ENCODE measurements around the gene BTRC. TPM values are rescaled to one million over a fixed set of nuclear protein-coding genes. Genes with fewer than 3 reads are reported as not detected.

Gene BTRC
- total RNA-seq, 6 experiments from 2014 or later: 22.3 to 27.9 (median 24.5) TPM

DNA sequence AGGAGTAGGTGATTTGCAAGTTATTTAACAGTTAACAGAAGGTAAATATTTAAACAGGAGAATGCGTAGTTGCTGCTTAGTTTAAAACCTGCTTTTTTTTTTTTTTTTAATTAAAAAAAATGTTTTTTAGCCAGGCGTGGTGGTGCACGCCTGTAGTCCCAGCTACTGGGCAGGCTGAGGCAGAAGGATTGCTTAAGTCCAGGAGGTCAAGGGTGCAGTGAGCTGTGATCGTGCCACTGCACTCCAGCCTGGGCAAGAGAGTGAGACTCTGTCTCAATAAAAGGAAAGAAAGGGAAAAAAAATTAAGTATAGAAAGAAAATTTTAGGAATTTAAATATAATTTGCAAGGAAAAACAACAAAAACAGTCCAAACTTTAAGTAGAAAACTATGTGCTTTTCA is 71.6 kb downstream of the BTRC start:
- Mint-ChIP-seq H3K4me1 (ENCODE audit: low read depth) (no peaks in the 10 kb centered on the region), H3K27ac (no peak overlapping the region), H3K9me3 (no peaks in the 10 kb centered on the region), H3K36me3 (ENCODE audit: low read depth) (no peaks in the 10 kb centered on the region), H3K4me3 (no peak overlapping the region), H3K27me3 (ENCODE audit: insufficient read depth) (no peaks in the 10 kb centered on the region)
- TF ChIP-seq, protein P1, sequence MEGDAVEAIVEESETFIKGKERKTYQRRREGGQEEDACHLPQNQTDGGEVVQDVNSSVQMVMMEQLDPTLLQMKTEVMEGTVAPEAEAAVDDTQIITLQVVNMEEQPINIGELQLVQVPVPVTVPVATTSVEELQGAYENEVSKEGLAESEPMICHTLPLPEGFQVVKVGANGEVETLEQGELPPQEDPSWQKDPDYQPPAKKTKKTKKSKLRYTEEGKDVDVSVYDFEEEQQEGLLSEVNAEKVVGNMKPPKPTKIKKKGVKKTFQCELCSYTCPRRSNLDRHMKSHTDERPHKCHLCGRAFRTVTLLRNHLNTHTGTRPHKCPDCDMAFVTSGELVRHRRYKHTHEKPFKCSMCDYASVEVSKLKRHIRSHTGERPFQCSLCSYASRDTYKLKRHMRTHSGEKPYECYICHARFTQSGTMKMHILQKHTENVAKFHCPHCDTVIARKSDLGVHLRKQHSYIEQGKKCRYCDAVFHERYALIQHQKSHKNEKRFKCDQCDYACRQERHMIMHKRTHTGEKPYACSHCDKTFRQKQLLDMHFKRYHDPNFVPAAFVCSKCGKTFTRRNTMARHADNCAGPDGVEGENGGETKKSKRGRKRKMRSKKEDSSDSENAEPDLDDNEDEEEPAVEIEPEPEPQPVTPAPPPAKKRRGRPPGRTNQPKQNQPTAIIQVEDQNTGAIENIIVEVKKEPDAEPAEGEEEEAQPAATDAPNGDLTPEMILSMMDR (IDR thresholded peaks at IDR 0.05): no peak
- DNase-seq: no peak

DNA sequence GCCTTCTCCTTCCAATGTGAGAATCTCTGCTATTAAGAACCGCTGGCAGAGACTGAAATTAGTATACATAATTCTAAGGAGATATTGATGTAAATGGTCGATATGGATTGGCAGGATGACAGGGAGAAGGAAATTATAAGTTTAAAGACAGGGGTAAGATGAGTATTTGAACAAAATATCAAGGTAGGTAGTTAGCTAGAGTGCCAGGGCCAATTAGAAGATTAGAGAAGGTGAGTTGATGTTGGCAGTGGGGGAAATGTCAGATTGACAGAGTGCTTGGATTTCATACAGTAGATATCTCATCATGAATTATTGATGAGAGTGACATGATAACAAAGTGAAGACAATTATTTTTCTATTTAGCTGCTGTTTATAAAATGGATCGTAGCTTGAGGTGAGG is 74.1 kb downstream of the BTRC start:
- Mint-ChIP-seq H3K4me1 (ENCODE audit: low read depth) (no peaks in the 10 kb centered on the region), H3K9me3 (no peaks in the 10 kb centered on the region), H3K36me3 (ENCODE audit: low read depth) (no peaks in the 10 kb centered on the region), H3K4me3 (no peak overlapping the region), H3K27ac (no peak overlapping the region), H3K27me3 (ENCODE audit: insufficient read depth) (no peaks in the 10 kb centered on the region)
- no peak for DNase-seq
- TF ChIP-seq, protein P1 (IDR thresholded peaks at IDR 0.05): no peak

DNA sequence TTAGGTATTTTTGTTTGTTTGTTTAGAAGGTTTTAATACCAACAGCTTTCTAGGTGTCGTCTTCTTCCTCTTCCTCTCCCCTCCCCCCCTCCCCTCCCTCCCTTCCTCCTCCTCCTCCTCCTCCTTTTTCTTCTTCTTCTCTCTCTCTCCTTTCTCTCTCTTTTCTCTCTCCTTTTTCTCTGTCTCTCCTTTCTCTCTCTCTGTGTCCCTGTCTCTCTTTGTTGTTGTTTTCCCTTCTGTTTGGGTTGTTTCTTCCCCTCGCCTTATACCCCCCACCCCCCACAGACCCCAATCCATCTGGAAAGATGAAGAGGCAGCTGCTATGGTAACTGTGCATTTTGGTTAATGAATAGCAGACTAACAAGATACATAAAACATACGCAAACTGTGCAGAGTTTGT is 75.5 kb downstream of the BTRC start:
- Mint-ChIP-seq H3K4me1 (ENCODE audit: low read depth) (no peaks in the 10 kb centered on the region), H3K4me3 (no peak overlapping the region), H3K27ac (no peak overlapping the region), H3K36me3 (ENCODE audit: low read depth) (no peaks in the 10 kb centered on the region), H3K9me3 (no peaks in the 10 kb centered on the region), H3K27me3 (ENCODE audit: insufficient read depth) (no peaks in the 10 kb centered on the region)
- no peak for DNase-seq
- TF ChIP-seq, protein P1 (IDR thresholded peaks at IDR 0.05): no peak

DNA sequence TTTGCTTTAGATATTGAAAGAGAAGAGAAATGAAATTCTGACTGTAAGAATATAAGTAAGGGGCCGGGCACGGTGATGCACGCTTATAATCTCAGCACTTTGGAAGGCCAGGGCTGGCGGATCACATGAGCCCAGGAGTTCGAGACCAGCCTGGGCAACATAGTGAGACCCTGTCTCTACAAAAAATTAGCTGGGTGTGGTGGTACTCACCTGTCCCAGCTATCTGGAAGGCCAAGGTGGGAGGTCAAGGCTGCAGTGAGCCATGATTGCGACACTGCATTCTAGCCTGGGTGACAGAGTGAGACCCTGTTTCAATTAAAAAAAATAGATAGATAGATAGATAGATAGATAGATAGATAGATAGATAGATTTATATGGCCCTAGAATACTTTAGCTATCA is 82.3 kb downstream of the BTRC start:
- H3K36me3 Mint-ChIP-seq (ENCODE audit: low read depth): no peaks in the 10 kb centered on the region
- H3K4me3 Mint-ChIP-seq: no peak overlapping the region
- H3K27me3 Mint-ChIP-seq (ENCODE audit: insufficient read depth): no peaks in the 10 kb centered on the region
- H3K27ac Mint-ChIP-seq: no peak overlapping the region
- H3K4me1 Mint-ChIP-seq (ENCODE audit: low read depth): peaks cover 13% of the 10 kb centered on the region
- no peak for DNase-seq
- no peaks in the 10 kb centered on the region for H3K9me3 Mint-ChIP-seq
- TF ChIP-seq, protein P1 (IDR thresholded peaks at IDR 0.05): no peak

DNA sequence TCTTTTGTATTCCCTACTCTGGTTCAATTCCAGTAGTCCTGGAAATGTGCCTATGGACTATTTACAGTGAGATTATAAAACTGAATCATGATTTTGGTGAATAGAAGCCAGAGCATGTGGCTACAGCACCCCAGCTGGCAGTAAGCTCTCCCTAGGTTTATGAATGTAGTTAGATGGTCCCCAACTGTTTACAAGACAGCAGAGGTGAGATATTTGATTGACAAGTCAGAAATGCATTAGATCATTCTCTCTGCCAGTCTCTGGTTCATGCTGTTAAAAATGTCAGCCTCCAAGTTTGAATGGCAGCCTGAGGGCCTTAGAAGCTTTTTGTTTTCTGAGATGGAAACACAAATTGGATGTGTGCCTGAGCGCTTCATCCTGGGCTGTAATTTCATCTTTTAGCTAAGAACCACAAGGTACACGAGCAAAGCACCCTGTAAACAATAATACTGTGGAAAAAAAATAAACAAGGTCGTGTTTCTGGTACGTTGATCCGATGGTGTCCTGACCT is 85.0 kb downstream of the BTRC start:
- no peaks in the 10 kb centered on the region for H3K9me3 Mint-ChIP-seq
- H3K4me1 Mint-ChIP-seq (ENCODE audit: low read depth): peaks cover 13% of the 10 kb centered on the region
- H3K36me3 Mint-ChIP-seq (ENCODE audit: low read depth): no peaks in the 10 kb centered on the region
- TF ChIP-seq, protein P1 (IDR thresholded peaks at IDR 0.05): no peak
- no peaks in the 10 kb centered on the region for H3K27me3 Mint-ChIP-seq (ENCODE audit: insufficient read depth)
- no peak overlapping the region for H3K27ac Mint-ChIP-seq
- no peak overlapping the region for H3K4me3 Mint-ChIP-seq
- DNase-seq: no peak
